Dendritic cell treated with granulocyte-macrophage colony-stimulating factor and Interleukin-4, amounts not matched to agents 40 ng/mL and 50 ng/mL, for 4 days (primary cell): ENCODE data around the gene AGAP4.
"Not testable (repeated sequence)": the region's sequence is repeated elsewhere in the genome, so short reads cannot be mapped to it uniquely, and the experiment has no call there.

Source experiments
- H3K27ac Mint-ChIP-seq: one replicate; pipeline ENCODE4 v1.8.0; 2022; ENCODE audit warnings: mild to moderate bottlenecking, mixed read lengths
- H3K27me3 Mint-ChIP-seq: one replicate; pipeline ENCODE4 v1.8.0; 2022; ENCODE audit warnings: mild to moderate bottlenecking, mixed read lengths
- H3K36me3 Mint-ChIP-seq: one replicate; pipeline ENCODE4 v1.8.0; 2022; ENCODE audit warnings: low read depth, mixed read lengths
- H3K4me1 Mint-ChIP-seq: one replicate; pipeline ENCODE4 v1.8.0; 2022; ENCODE audit warnings: low read depth, mixed read lengths
- H3K4me3 Mint-ChIP-seq: one replicate; pipeline ENCODE4 v1.8.0; 2022; ENCODE audit warnings: mild to moderate bottlenecking, moderate library complexity, mixed read lengths
- H3K9me3 Mint-ChIP-seq: one replicate; pipeline ENCODE4 v1.8.0; 2022; ENCODE audit warnings: mixed read lengths
- intact Hi-C: fragments of 100-400 bp; cut with micrococcal nuclease; formaldehyde crosslinking; loops from one replicate; pipeline ENCODE4 v1.15.0; 2022

Gene AGAP4

GRCh38 chr10:45847400-45847799, at the start of gene AGAP4:
AGAP4 (minus strand) TSS chr10:45847500; CDS start chr10:45847347, 153 bp downstream.
- H3K4me3 Mint-ChIP-seq, H3K36me3 Mint-ChIP-seq, H3K9me3 Mint-ChIP-seq, intact Hi-C loops, H3K27ac Mint-ChIP-seq, H3K27me3 Mint-ChIP-seq: not testable (repeated sequence)
- peaks cover 12% of the 10 kb centered on the region for H3K4me1 Mint-ChIP-seq

- H3K4me3 Mint-ChIP-seq, intact Hi-C loops, H3K4me1 Mint-ChIP-seq, H3K9me3 Mint-ChIP-seq, H3K27ac Mint-ChIP-seq, H3K27me3 Mint-ChIP-seq: not testable (repeated sequence)
- H3K36me3 Mint-ChIP-seq = peaks cover 16% of the 10 kb centered on the region
These were observed 43.4 kb upstream of the AGAP4 start for GRCh38 chr10:45890721-45891120.

- H3K27ac Mint-ChIP-seq, H3K4me1 Mint-ChIP-seq, H3K27me3 Mint-ChIP-seq, H3K9me3 Mint-ChIP-seq, intact Hi-C loops, H3K4me3 Mint-ChIP-seq: not testable (repeated sequence)
- peaks cover 16% of the 10 kb centered on the region for H3K36me3 Mint-ChIP-seq
These were observed 42.4 kb upstream of the AGAP4 start for GRCh38 chr10:45889539-45890230.

GRCh38 chr10:45882880-45883279, 35.6 kb upstream of the AGAP4 start:
- H3K9me3 Mint-ChIP-seq, H3K36me3 Mint-ChIP-seq, H3K27ac Mint-ChIP-seq: not testable (repeated sequence)

GRCh38 chr10:45865404-45865803, 18.1 kb upstream of the AGAP4 start:
- H3K27me3 Mint-ChIP-seq, H3K9me3 Mint-ChIP-seq, H3K4me1 Mint-ChIP-seq, H3K4me3 Mint-ChIP-seq, H3K27ac Mint-ChIP-seq, intact Hi-C loops: not testable (repeated sequence)
- peaks cover 21% of the 10 kb centered on the region for H3K36me3 Mint-ChIP-seq

More at GRCh38 chr10:45882880-45883279, 35.6 kb upstream of the AGAP4 start:
- H3K4me3 Mint-ChIP-seq, H3K27me3 Mint-ChIP-seq, H3K4me1 Mint-ChIP-seq, intact Hi-C loops: not testable (repeated sequence)

GRCh38 chr10:45864264-45864663, 17.0 kb upstream of the AGAP4 start:
- H3K27me3 Mint-ChIP-seq, H3K4me3 Mint-ChIP-seq, H3K27ac Mint-ChIP-seq, H3K9me3 Mint-ChIP-seq, intact Hi-C loops, H3K4me1 Mint-ChIP-seq: not testable (repeated sequence)
- peaks cover 21% of the 10 kb centered on the region for H3K36me3 Mint-ChIP-seq

- H3K4me3 Mint-ChIP-seq, intact Hi-C loops, H3K9me3 Mint-ChIP-seq, H3K27ac Mint-ChIP-seq, H3K27me3 Mint-ChIP-seq, H3K4me1 Mint-ChIP-seq: not testable (repeated sequence)
- peaks cover 21% of the 10 kb centered on the region for H3K36me3 Mint-ChIP-seq
These were observed 16.3 kb upstream of the AGAP4 start for GRCh38 chr10:45863632-45864031.

GRCh38 chr10:45857931-45858330, 10.6 kb upstream of the AGAP4 start:
- H3K36me3 Mint-ChIP-seq = peaks cover 21% of the 10 kb centered on the region
- H3K27me3 Mint-ChIP-seq, intact Hi-C loops, H3K27ac Mint-ChIP-seq, H3K9me3 Mint-ChIP-seq, H3K4me1 Mint-ChIP-seq, H3K4me3 Mint-ChIP-seq: not testable (repeated sequence)

- peaks cover 14% of the 10 kb centered on the region for H3K4me1 Mint-ChIP-seq
- not testable (repeated sequence) for H3K4me3 Mint-ChIP-seq, H3K36me3 Mint-ChIP-seq
These were observed 1.2 kb upstream of the AGAP4 start for GRCh38 chr10:45848467-45848866.

GRCh38 chr10:45822918-45823317, 24.4 kb downstream of the AGAP4 start:
- H3K4me3 Mint-ChIP-seq, H3K27ac Mint-ChIP-seq, H3K4me1 Mint-ChIP-seq, H3K36me3 Mint-ChIP-seq, H3K27me3 Mint-ChIP-seq, intact Hi-C loops, H3K9me3 Mint-ChIP-seq: not testable (repeated sequence)

More at GRCh38 chr10:45848467-45848866, 1.2 kb upstream of the AGAP4 start:
- H3K9me3 Mint-ChIP-seq, H3K27me3 Mint-ChIP-seq, H3K27ac Mint-ChIP-seq, intact Hi-C loops: not testable (repeated sequence)

GRCh38 chr10:45820107-45820830, 27.0 kb downstream of the AGAP4 start:
- H3K27me3 Mint-ChIP-seq, H3K27ac Mint-ChIP-seq, H3K36me3 Mint-ChIP-seq, intact Hi-C loops, H3K4me1 Mint-ChIP-seq, H3K4me3 Mint-ChIP-seq: not testable (repeated sequence)
- peaks cover 16% of the 10 kb centered on the region for H3K9me3 Mint-ChIP-seq

- Mint-ChIP-seq H3K27ac (no peak overlapping the region), H3K4me3 (no peak overlapping the region), H3K9me3 (peaks cover 16% of the 10 kb centered on the region), H3K36me3 (no peaks in the 10 kb centered on the region), H3K4me1 (peaks cover 5% of the 10 kb centered on the region), H3K27me3 (no peaks in the 10 kb centered on the region)
- intact Hi-C loops = no loop called here
These were observed 27.7 kb downstream of the AGAP4 start for GRCh38 chr10:45819552-45819951.

- H3K4me3 Mint-ChIP-seq = no peak overlapping the region
- peaks cover 5% of the 10 kb centered on the region for H3K4me1 Mint-ChIP-seq
- H3K36me3 Mint-ChIP-seq = no peaks in the 10 kb centered on the region
- no peaks in the 10 kb centered on the region for H3K27me3 Mint-ChIP-seq
- peaks cover 16% of the 10 kb centered on the region for H3K9me3 Mint-ChIP-seq
- intact Hi-C loops = no loop called here
- H3K27ac Mint-ChIP-seq = no peak overlapping the region
These were observed 29.4 kb downstream of the AGAP4 start for GRCh38 chr10:45817912-45818311.

- H3K36me3 Mint-ChIP-seq = no peaks in the 10 kb centered on the region
- H3K4me3 Mint-ChIP-seq = no peak overlapping the region
- intact Hi-C loops = no loop called here
- H3K9me3 Mint-ChIP-seq = peaks cover 16% of the 10 kb centered on the region
- H3K4me1 Mint-ChIP-seq = peaks cover 5% of the 10 kb centered on the region
- no peak overlapping the region for H3K27ac Mint-ChIP-seq
- H3K27me3 Mint-ChIP-seq = no peaks in the 10 kb centered on the region
These were observed 30.0 kb downstream of the AGAP4 start for GRCh38 chr10:45817130-45817859.
